ENCODE data around the gene CDH5.
"Not testable (repeated sequence)": the region's sequence is repeated elsewhere in the genome, so short reads cannot be mapped to it uniquely, and the experiment has no call there.

CDH5 gene

GRCh38 chr16:66440970-66441369, 74.5 kb downstream of the CDH5 start:
- no peak for DNase-seq

GRCh38 chr16:66441586-66442375, 75.3 kb downstream of the CDH5 start:
- no peak for DNase-seq

- no peak for DNase-seq
Measured at GRCh38 chr16:66442502-66443268, 76.2 kb downstream of the CDH5 start.

- DNase-seq = no peak
Measured at GRCh38 chr16:66443269-66443652, 76.8 kb downstream of the CDH5 start.

GRCh38 chr16:66444049-66444481, 77.6 kb downstream of the CDH5 start:
- DNase-seq = no peak

GRCh38 chr16:66446737-66447136, 80.2 kb downstream of the CDH5 start:
- DNase-seq = no peak

- DNase-seq = no peak
Measured at GRCh38 chr16:66447491-66447890, 81.0 kb downstream of the CDH5 start.

- DNase-seq = no peak
Measured at GRCh38 chr16:66451548-66451947, 85.1 kb downstream of the CDH5 start.

- DNase-seq = not testable (repeated sequence)
Measured at GRCh38 chr16:66453230-66453629, 86.7 kb downstream of the CDH5 start.

Data from CD4-positive, alpha-beta T cell treated with Interferon alpha-2 for 1 hour (primary cell).